ENCODE data around the gene ARSG. TPM values are rescaled to one million over a fixed set of nuclear protein-coding genes. Genes with fewer than 3 reads are reported as not detected.

Gene ARSG
- total RNA-seq, 1 donor from 2014 or later = 19.5 TPM

DNA sequence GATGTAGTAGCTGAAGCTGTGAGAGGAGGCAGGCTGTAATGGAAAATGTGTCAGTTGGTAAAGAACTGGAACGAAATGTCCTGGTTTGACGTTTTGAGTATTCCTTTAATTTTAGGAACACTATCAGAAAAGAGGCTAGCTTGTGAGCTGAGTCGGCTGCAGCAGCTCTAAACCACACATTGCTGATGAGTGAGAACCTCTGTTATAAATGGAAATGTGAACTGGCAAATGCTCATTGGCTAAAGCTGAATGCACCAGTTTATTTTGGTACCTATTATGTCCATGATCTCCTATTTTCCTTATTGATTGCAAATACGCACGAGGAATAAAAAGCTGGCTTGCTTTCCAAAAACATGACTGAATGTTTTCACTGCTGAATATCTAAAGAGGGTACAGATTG, 177.0 kb downstream of the ARSG start:
- H3K79me2 ChIP-seq (ENCODE audit: low read depth) = no peaks in the 10 kb centered on the region
- no peaks in the 10 kb centered on the region for H3K4me1 ChIP-seq
- no peak for TF ChIP-seq CTCF (IDR thresholded peaks at IDR 0.05)
- TF ChIP-seq EZH2phosphoT487 (IDR thresholded peaks at IDR 0.05) = no peak
- no peak for TF ChIP-seq EZH2 (IDR thresholded peaks at IDR 0.05)
- Mint-ChIP-seq H3K9me3 (peaks cover 6% of the 10 kb centered on the region), H3K4me1 (no peaks in the 10 kb centered on the region), H3K36me3 (no peaks in the 10 kb centered on the region), H3K4me3 (no peak overlapping the region), H3K27me3 (ENCODE audit: insufficient read depth, low read depth) (peaks cover 4% of the 10 kb centered on the region), H3K27ac (no peak overlapping the region)
- no peaks in the 10 kb centered on the region for H3K36me3 ChIP-seq
- no peak for DNase-seq (ENCODE audit: low spot score)
- no peaks in the 10 kb centered on the region for H3K27me3 ChIP-seq
- no peak overlapping the region for H3K4me3 ChIP-seq
- H3F3A ChIP-seq (ENCODE audit: low read depth) = no peaks in the 10 kb centered on the region
- no peak overlapping the region for H3K4me2 ChIP-seq
- H3K27ac ChIP-seq = no peak overlapping the region
- H3K9ac ChIP-seq = no peak overlapping the region
- no peak overlapping the region for H2AFZ ChIP-seq (replicated peaks)
- H3K9me3 ChIP-seq (ENCODE audit: low read depth) = no peaks in the 10 kb centered on the region
- H4K20me1 ChIP-seq (ENCODE audit: low read depth) = no peaks in the 10 kb centered on the region

DNA sequence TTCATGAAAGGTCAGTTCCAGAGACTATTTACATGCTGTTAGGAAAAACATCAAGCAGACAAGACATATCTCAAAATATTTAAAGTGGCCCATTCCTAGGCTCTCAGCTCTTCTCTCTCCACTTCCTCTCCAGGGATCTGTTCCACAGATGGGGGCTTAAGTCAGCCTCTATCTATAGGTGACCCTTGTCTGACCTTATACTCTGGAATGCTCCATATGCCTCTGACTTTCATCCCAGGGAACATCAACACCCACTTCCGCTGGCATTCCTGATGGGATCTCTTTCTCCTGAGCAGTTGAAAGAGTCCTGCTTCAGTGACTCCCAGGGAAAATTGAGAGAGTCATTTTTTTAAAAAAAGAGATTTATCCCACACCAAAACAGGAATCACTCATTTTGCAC, 177.5 kb downstream of the ARSG start:
- Histone ChIP-seq H3K9ac (no peak overlapping the region), H3K27ac (no peak overlapping the region), H3K4me2 (no peak overlapping the region), H3K79me2 (ENCODE audit: low read depth) (no peaks in the 10 kb centered on the region), H3K36me3 (no peaks in the 10 kb centered on the region), H2AFZ (replicated peaks) (no peak overlapping the region), H3F3A (ENCODE audit: low read depth) (no peaks in the 10 kb centered on the region), H3K9me3 (ENCODE audit: low read depth) (no peaks in the 10 kb centered on the region), H3K27me3 (no peaks in the 10 kb centered on the region), H3K4me3 (no peak overlapping the region), H4K20me1 (ENCODE audit: low read depth) (no peaks in the 10 kb centered on the region), H3K4me1 (no peaks in the 10 kb centered on the region)
- peaks cover 6% of the 10 kb centered on the region for H3K9me3 Mint-ChIP-seq
- no peaks in the 10 kb centered on the region for H3K36me3 Mint-ChIP-seq
- no peak overlapping the region for H3K27ac Mint-ChIP-seq
- peaks cover 4% of the 10 kb centered on the region for H3K27me3 Mint-ChIP-seq (ENCODE audit: insufficient read depth, low read depth)
- DNase-seq (ENCODE audit: low spot score) = no peak
- H3K4me1 Mint-ChIP-seq = no peaks in the 10 kb centered on the region
- TF ChIP-seq EZH2 (IDR thresholded peaks at IDR 0.05) (no peak), EZH2phosphoT487 (IDR thresholded peaks at IDR 0.05) (no peak), CTCF (IDR thresholded peaks at IDR 0.05) (no peak)
- H3K4me3 Mint-ChIP-seq = no peak overlapping the region

MicroRNAs encoded within 50 kb of the gene (microRNA counts, 767-probe panel; counts per million panel counts)
- microRNA hsa-miR-635 = 460 counts per million, percentile 90 among the panel's probes with 10 or more counts

Small RNA genes lying within 50 kb of the gene (microRNA-seq; reads per million reads assigned to microRNA genes)
- not detected for gene MIR635

Small RNA genes lying within 50 kb of the gene (small RNA-seq; reads per million reads assigned to genes)
- not detected for gene MIR635

Other genes with a start within 250 kb of the ARSG start
- gene AMZ2, start 43.5 kb upstream of the ARSG start, total RNA-seq (ENCODE audit: low replicate concordance) = 99.0 and 150 TPM in 2 replicates
- 0.09 and 0.19 TPM in 2 replicates for gene SLC16A6, start 368 bp upstream of the ARSG start, total RNA-seq (ENCODE audit: low replicate concordance)
- 27.8 and 29.5 TPM in 2 replicates for gene WIPI1, start 166.0 kb downstream of the ARSG start, total RNA-seq (ENCODE audit: low replicate concordance)
- 155 and 168 TPM in 2 replicates for gene PRKAR1A, start 220.9 kb downstream of the ARSG start, total RNA-seq (ENCODE audit: low replicate concordance)